ENCODE measurements around the gene OR10A5.

OR10A5 gene

GRCh38 chr11:6824136-6824823 is 21.2 kb upstream of the OR10A5 start:
- TF ChIP-seq CTCF (conservative IDR thresholded peaks at IDR 0.05; ENCODE audit: control insufficient read depth, insufficient read depth, low read depth, low read length): no peak

GRCh38 chr11:6825231-6825744 is 20.2 kb upstream of the OR10A5 start:
- TF ChIP-seq CTCF (conservative IDR thresholded peaks at IDR 0.05; ENCODE audit: control insufficient read depth, insufficient read depth, low read depth, low read length): no peak
- no peak overlapping the region for H3K4me3 ChIP-seq (ENCODE audit: control insufficient read depth, low read depth, low read length)
- DNase-seq (ENCODE audit: low read depth): peak; percentile 44

More at GRCh38 chr11:6824136-6824823, 21.2 kb upstream of the OR10A5 start:
- DNase-seq (ENCODE audit: low read depth): no peak
- no peak overlapping the region for H3K4me3 ChIP-seq (ENCODE audit: control insufficient read depth, low read depth, low read length)

GRCh38 chr11:6828103-6828502 is 17.4 kb upstream of the OR10A5 start:
- no peak overlapping the region for H3K4me3 ChIP-seq (ENCODE audit: control insufficient read depth, low read depth, low read length)
- no peak for DNase-seq (ENCODE audit: low read depth)
- no peak for TF ChIP-seq CTCF (conservative IDR thresholded peaks at IDR 0.05; ENCODE audit: control insufficient read depth, insufficient read depth, low read depth, low read length)

GRCh38 chr11:6833356-6833755 is 12.1 kb upstream of the OR10A5 start:
- TF ChIP-seq CTCF (conservative IDR thresholded peaks at IDR 0.05; ENCODE audit: control insufficient read depth, insufficient read depth, low read depth, low read length): no peak
- no peak for DNase-seq (ENCODE audit: low read depth)
- no peak overlapping the region for H3K4me3 ChIP-seq (ENCODE audit: control insufficient read depth, low read depth, low read length)

GRCh38 chr11:6834021-6834420 is 11.5 kb upstream of the OR10A5 start:
- no peak for DNase-seq (ENCODE audit: low read depth)
- no peak overlapping the region for H3K4me3 ChIP-seq (ENCODE audit: control insufficient read depth, low read depth, low read length)
- TF ChIP-seq CTCF (conservative IDR thresholded peaks at IDR 0.05; ENCODE audit: control insufficient read depth, insufficient read depth, low read depth, low read length): no peak

GRCh38 chr11:6841694-6842093 is 3.8 kb upstream of the OR10A5 start:
- no peak overlapping the region for H3K4me3 ChIP-seq (ENCODE audit: control insufficient read depth, low read depth, low read length)
- DNase-seq (ENCODE audit: low read depth): no peak
- no peak for TF ChIP-seq CTCF (conservative IDR thresholded peaks at IDR 0.05; ENCODE audit: control insufficient read depth, insufficient read depth, low read depth, low read length)

All from fibroblast of mammary gland (primary cell).